CD4-positive, alpha-beta T cell (primary cell): Measurements from ENCODE around the gene GABRD. TPM values are rescaled to one million over a fixed set of nuclear protein-coding genes. Genes with fewer than 3 reads are reported as not detected.

ENCODE experiments used
- ATAC-seq: fragments of 200-7000 bp; cut with Tn5 transposase; one replicate; pipeline ENCODE4 v1.10.0; 2022; ENCODE audit warnings: mild to moderate bottlenecking; ENCODE audit not compliant: poor library complexity
- CTCF ChIA-PET: fragments of 350-600 bp; sonication (Branson Sonifier 250); formaldehyde crosslinking; loops from one replicate; lab custom pipeline; 2021; ENCODE audit warnings: antibody characterized with exemption, inconsistent platforms; lab: Charles Lee
- POLR2A ChIA-PET: fragments of 350-600 bp; sonication (Branson Sonifier 250); formaldehyde crosslinking; loops from one replicate; lab custom pipeline; 2021; ENCODE audit warnings: antibody characterized with exemption, inconsistent platforms; lab: Charles Lee
- DNase-seq, 14 experiments: peaks; one replicate each; pipeline ENCODE4 v3.0.0-alpha.2; 2013 to 2020; ENCODE audit warnings: mixed read lengths in 2 of 14
- H3K27ac ChIP-seq, 2 donors: one replicate each; pipeline versions ENCODE4 v1.5.1 to v1.7.0; 2013; ENCODE audit warnings: low read length in 2 of 2, low read depth in 1 of 2, mild to moderate bottlenecking in 1 of 2
- H3K27me3 ChIP-seq, 2 experiments: 1 replicate in 1 of 2; 2 replicates in 1 of 2; pipeline versions ENCODE4 v1.6.1 to v1.7.0; 2013; ENCODE audit warnings: low read length in 2 of 2, control low read depth in 1 of 2, mild to moderate bottlenecking in 1 of 2, moderate library complexity in 1 of 2; ENCODE audit not compliant: insufficient read depth in 2 of 2, control insufficient read depth in 1 of 2
- H3K36me3 ChIP-seq: one replicate; pipeline ENCODE4 v1.6.1; 2013; ENCODE audit warnings: low read length, control low read depth; ENCODE audit not compliant: insufficient read depth
- H3K4me1 ChIP-seq: one replicate; pipeline ENCODE4 v1.6.1; 2013; ENCODE audit warnings: low read length, control low read depth; ENCODE audit not compliant: insufficient read depth
- H3K4me3 ChIP-seq: one replicate; pipeline ENCODE4 v1.5.1; 2013; ENCODE audit warnings: mild to moderate bottlenecking, low read length, moderate library complexity
- H3K9me3 ChIP-seq, 2 experiments: 1 replicate in 1 of 2; 2 replicates in 1 of 2; pipeline versions ENCODE4 v1.6.1 to v1.7.0; 2013; ENCODE audit warnings: low read length in 2 of 2, mild to moderate bottlenecking in 2 of 2, control low read depth in 1 of 2, moderate library complexity in 1 of 2; ENCODE audit not compliant: control insufficient read depth in 1 of 2, insufficient read depth in 1 of 2
- H3K27ac Mint-ChIP-seq: one replicate; pipeline ENCODE4 v1.8.0; 2020; ENCODE audit warnings: mixed read lengths
- H3K27me3 Mint-ChIP-seq: one replicate; pipeline ENCODE4 v1.8.0; 2021; ENCODE audit warnings: mixed read lengths
- H3K36me3 Mint-ChIP-seq: one replicate; pipeline ENCODE4 v1.8.0; 2021; ENCODE audit warnings: low read depth, mixed read lengths
- H3K4me1 Mint-ChIP-seq: one replicate; pipeline ENCODE4 v1.8.0; 2021; ENCODE audit warnings: low read depth, mixed read lengths
- H3K4me3 Mint-ChIP-seq: one replicate; pipeline ENCODE4 v1.8.0; 2020; ENCODE audit warnings: mild to moderate bottlenecking, mixed read lengths
- H3K9me3 Mint-ChIP-seq: one replicate; pipeline ENCODE4 v1.8.0; 2020; ENCODE audit warnings: mixed read lengths
- intact Hi-C, 2 experiments: fragments of 100-400 bp; cut with DNase I in 1 of 2; cut with micrococcal nuclease in 1 of 2; formaldehyde crosslinking; loops; one replicate each; pipeline versions ENCODE4 v1.15.1 to v1.9.0; 2023 to 2025; cut with DNase I, micrococcal nuclease
- total RNA-seq, 174 experiments: library from RNA in 2 of 174; stranded (reverse) in 2 of 174; gene quantifications; one replicate each; pipeline ENCODE4 v1.2.3 and lab custom pipeline; 2021 to 2026
- TF ChIP-seq, protein P1 (sequence below): fragments of 200-600 bp; IDR thresholded peaks from one replicate; pipeline ENCODE4 v1.8.0; 2022; ENCODE audit warnings: antibody characterized with exemption, mild to moderate bottlenecking

Gene GABRD
- total RNA-seq, 2 experiments from 2014 or later: 0.38 to 0.42 TPM

DNA sequence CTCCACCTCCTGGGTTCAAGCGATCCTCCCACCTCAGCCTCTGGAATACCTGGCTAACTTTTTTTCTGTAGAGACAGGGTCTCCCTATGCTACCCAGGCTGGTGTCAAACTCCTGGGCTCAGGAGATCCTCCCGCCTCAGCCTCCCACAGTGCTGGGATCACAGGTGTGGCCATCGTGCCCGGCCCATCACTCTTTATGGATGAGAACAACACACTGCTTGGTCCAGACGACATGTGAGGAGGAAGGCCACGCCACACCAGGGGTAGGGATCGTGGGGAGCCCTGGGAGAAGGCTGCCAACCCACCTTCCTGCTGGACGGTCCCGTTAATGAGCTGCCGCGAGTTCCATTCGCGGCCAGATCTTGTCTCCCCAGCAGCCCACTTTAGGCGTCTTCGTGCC is 5.0 kb upstream of the GABRD start:
- POLR2A ChIA-PET: no interaction called here
- CTCF ChIA-PET: interaction anchor here (1.0 kb wide), 1 partner anchor 30 kb away, joined by 3 read pairs; no protein-coding TSS in a partner anchor
- peaks cover 17 to 21% of the 10 kb centered on the region in 2 experiments for H3K27me3 ChIP-seq

GRCh38 chr1:2014741-2015735 is 4.1 kb upstream of the GABRD start:
- intact Hi-C loops: no loop called here

More for the DNA sequence above, 5.0 kb upstream of the GABRD start:
- TF ChIP-seq, protein P1, sequence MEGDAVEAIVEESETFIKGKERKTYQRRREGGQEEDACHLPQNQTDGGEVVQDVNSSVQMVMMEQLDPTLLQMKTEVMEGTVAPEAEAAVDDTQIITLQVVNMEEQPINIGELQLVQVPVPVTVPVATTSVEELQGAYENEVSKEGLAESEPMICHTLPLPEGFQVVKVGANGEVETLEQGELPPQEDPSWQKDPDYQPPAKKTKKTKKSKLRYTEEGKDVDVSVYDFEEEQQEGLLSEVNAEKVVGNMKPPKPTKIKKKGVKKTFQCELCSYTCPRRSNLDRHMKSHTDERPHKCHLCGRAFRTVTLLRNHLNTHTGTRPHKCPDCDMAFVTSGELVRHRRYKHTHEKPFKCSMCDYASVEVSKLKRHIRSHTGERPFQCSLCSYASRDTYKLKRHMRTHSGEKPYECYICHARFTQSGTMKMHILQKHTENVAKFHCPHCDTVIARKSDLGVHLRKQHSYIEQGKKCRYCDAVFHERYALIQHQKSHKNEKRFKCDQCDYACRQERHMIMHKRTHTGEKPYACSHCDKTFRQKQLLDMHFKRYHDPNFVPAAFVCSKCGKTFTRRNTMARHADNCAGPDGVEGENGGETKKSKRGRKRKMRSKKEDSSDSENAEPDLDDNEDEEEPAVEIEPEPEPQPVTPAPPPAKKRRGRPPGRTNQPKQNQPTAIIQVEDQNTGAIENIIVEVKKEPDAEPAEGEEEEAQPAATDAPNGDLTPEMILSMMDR: no peak
- intact Hi-C loops: no loop called here
- DNase-seq (no peak), ATAC-seq (no peak)
- H3K27me3 Mint-ChIP-seq: peaks cover 47% of the 10 kb centered on the region
- no peak overlapping the region for H3K27ac Mint-ChIP-seq
- peaks cover 8% of the 10 kb centered on the region for H3K4me1 Mint-ChIP-seq
- Histone ChIP-seq H3K9me3 (no peaks in the 10 kb centered on the region), H3K4me3 (no peak overlapping the region), H3K36me3 (no peaks in the 10 kb centered on the region), H3K27ac (no peak overlapping the region), H3K4me1 (peaks cover 7% of the 10 kb centered on the region)
- no peaks in the 10 kb centered on the region for H3K9me3 Mint-ChIP-seq
- H3K36me3 Mint-ChIP-seq: no peaks in the 10 kb centered on the region
- H3K4me3 Mint-ChIP-seq: no peak overlapping the region

DNA sequence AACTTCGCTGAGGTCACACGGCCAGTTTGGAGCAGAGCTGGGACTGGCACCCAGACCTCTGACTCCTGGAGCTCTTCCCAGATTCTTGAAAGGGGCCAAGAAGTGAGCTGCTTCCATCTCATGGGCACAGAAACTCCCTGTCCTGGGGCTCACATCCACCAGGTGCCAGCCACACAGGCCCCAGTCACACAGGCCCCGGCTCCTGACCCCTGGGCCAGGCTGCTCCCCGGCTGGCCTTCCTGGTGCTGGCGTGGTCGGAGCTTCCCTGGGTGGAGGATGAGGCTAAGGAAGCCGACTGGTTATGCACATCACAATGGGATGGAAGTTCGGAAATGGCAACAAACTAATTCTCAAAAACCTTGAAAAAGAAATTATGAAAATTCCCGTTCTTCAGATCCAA is 3.0 kb upstream of the GABRD start:
- CTCF ChIA-PET: no interaction called here
- H3K27me3 ChIP-seq: peaks cover 32 to 38% of the 10 kb centered on the region in 2 experiments

More at GRCh38 chr1:2014741-2015735, 4.1 kb upstream of the GABRD start:
- ATAC-seq: no peak
- Histone ChIP-seq H3K9me3 (peaks cover 0 to 3% of the 10 kb centered on the region in 2 experiments), H3K27ac (no peak overlapping the region), H3K27me3 (peaks cover 21 to 27% of the 10 kb centered on the region in 2 experiments), H3K36me3 (no peaks in the 10 kb centered on the region), H3K4me3 (no peak overlapping the region), H3K4me1 (peaks cover 13% of the 10 kb centered on the region)
- Mint-ChIP-seq H3K4me1 (peaks cover 8% of the 10 kb centered on the region), H3K27ac (no peak overlapping the region), H3K4me3 (no peak overlapping the region), H3K27me3 (peaks cover 50% of the 10 kb centered on the region), H3K36me3 (no peaks in the 10 kb centered on the region), H3K9me3 (no peaks in the 10 kb centered on the region)
- POLR2A ChIA-PET: no interaction called here
- CTCF ChIA-PET: no interaction called here
- TF ChIP-seq, protein P1: no peak
- DNase-seq: no peak

More for the DNA sequence above, 3.0 kb upstream of the GABRD start:
- Mint-ChIP-seq H3K4me3 (no peak overlapping the region), H3K27me3 (peaks cover 61% of the 10 kb centered on the region), H3K9me3 (no peaks in the 10 kb centered on the region), H3K36me3 (no peaks in the 10 kb centered on the region), H3K27ac (no peak overlapping the region), H3K4me1 (peaks cover 8% of the 10 kb centered on the region)
- no peak overlapping the region for H3K4me3 ChIP-seq
- TF ChIP-seq, protein P1: no peak
- no peak overlapping the region for H3K27ac ChIP-seq
- peaks cover 0 to 8% of the 10 kb centered on the region in 2 experiments for H3K9me3 ChIP-seq
- no peaks in the 10 kb centered on the region for H3K36me3 ChIP-seq
- peaks cover 19% of the 10 kb centered on the region for H3K4me1 ChIP-seq
- ATAC-seq (no peak), DNase-seq (no peak)
- intact Hi-C loops: no loop called here
- POLR2A ChIA-PET: no interaction called here
